ENCODE data around the gene ZNF221. TPM values are rescaled to one million over a fixed set of nuclear protein-coding genes. Genes with fewer than 3 reads are reported as not detected.
"Not testable (repeated sequence)": the region's sequence is repeated elsewhere in the genome, so short reads cannot be mapped to it uniquely, and the experiment has no call there.

ZNF221 gene
- polyA plus RNA-seq (ENCODE audit: insufficient read length in 4 of 4) = 1 to 10 TPM; 4.2 to 9.1 (median 6.7) TPM

- DNase-seq (ENCODE audit: low read depth in 4 of 4, low spot score in 2 of 4) = peak; percentile 84 to 95 (median 92)
Measured at GRCh38 chr19:43950834-43951645, at the start of gene ZNF221. Gene ZNF221, plus strand, starts transcription at chr19:43951228. Its CDS starts 11,499 bp downstream, at chr19:43962727.

GRCh38 chr19:43901395-43902390 is 49.3 kb upstream of the ZNF221 start:
- DNase-seq (ENCODE audit: low read depth in 4 of 4, low spot score in 2 of 4) = peak; percentile 48 to 87 (median 66)

GRCh38 chr19:43902399-43902798 is 48.6 kb upstream of the ZNF221 start:
- DNase-seq (ENCODE audit: low read depth in 4 of 4, low spot score in 2 of 4) = no peak

GRCh38 chr19:43905897-43906296 is 45.1 kb upstream of the ZNF221 start:
- no peak for DNase-seq (ENCODE audit: low read depth in 4 of 4, low spot score in 2 of 4)

GRCh38 chr19:43906774-43907173 is 44.3 kb upstream of the ZNF221 start:
- DNase-seq (ENCODE audit: low read depth in 4 of 4, low spot score in 2 of 4) = no peak

- no peak for DNase-seq (ENCODE audit: low read depth in 4 of 4, low spot score in 2 of 4)
Measured at GRCh38 chr19:43908659-43909058, 42.4 kb upstream of the ZNF221 start.

- no peak for DNase-seq (ENCODE audit: low read depth in 4 of 4, low spot score in 2 of 4)
Measured at GRCh38 chr19:43910884-43911283, 40.1 kb upstream of the ZNF221 start.

- DNase-seq (ENCODE audit: low read depth in 4 of 4, low spot score in 2 of 4) = no peak
Measured at GRCh38 chr19:43913383-43913782, 37.6 kb upstream of the ZNF221 start.

GRCh38 chr19:43914051-43914450 is 37.0 kb upstream of the ZNF221 start:
- DNase-seq (ENCODE audit: low read depth in 4 of 4, low spot score in 2 of 4) = no peak

- DNase-seq (ENCODE audit: low read depth in 4 of 4, low spot score in 2 of 4) = no peak
Measured at GRCh38 chr19:43923875-43924274, 27.2 kb upstream of the ZNF221 start.

GRCh38 chr19:43928820-43929219 is 22.2 kb upstream of the ZNF221 start:
- DNase-seq (ENCODE audit: low read depth in 4 of 4, low spot score in 2 of 4) = no peak

GRCh38 chr19:43934055-43934984 is 16.7 kb upstream of the ZNF221 start:
- DNase-seq (ENCODE audit: low read depth in 4 of 4, low spot score in 2 of 4) = peak in 1 of 4 donors; percentile 0

GRCh38 chr19:43934985-43935708 is 15.9 kb upstream of the ZNF221 start, which contains the start of gene ZNF45:
Gene ZNF45, minus strand, starts transcription at chr19:43935282. Its CDS starts 13,097 bp downstream, at chr19:43922185.
- peak; percentile 70 to 93 (median 90) for DNase-seq (ENCODE audit: low read depth in 4 of 4, low spot score in 2 of 4)

- no peak for DNase-seq (ENCODE audit: low read depth in 4 of 4, low spot score in 2 of 4)
Measured at GRCh38 chr19:43936188-43936587, 14.8 kb upstream of the ZNF221 start.

- DNase-seq (ENCODE audit: low read depth in 4 of 4, low spot score in 2 of 4) = no peak
Measured at GRCh38 chr19:43939557-43940260, 11.3 kb upstream of the ZNF221 start.

GRCh38 chr19:43940719-43941118 is 10.3 kb upstream of the ZNF221 start:
- no peak for DNase-seq (ENCODE audit: low read depth in 4 of 4, low spot score in 2 of 4)

GRCh38 chr19:43941209-43941608 is 9.8 kb upstream of the ZNF221 start:
- DNase-seq (ENCODE audit: low read depth in 4 of 4, low spot score in 2 of 4) = no peak

- not testable (repeated sequence) for DNase-seq (ENCODE audit: low read depth in 4 of 4, low spot score in 2 of 4)
Measured at GRCh38 chr19:43947412-43947811, 3.6 kb upstream of the ZNF221 start.

GRCh38 chr19:43949803-43950202 is 1.2 kb upstream of the ZNF221 start:
- DNase-seq (ENCODE audit: low read depth in 4 of 4, low spot score in 2 of 4) = not testable (repeated sequence)
